Vagina (tissue), 2 donors: Measurements from ENCODE around the gene GTSF1L. TPM values are rescaled to one million over a fixed set of nuclear protein-coding genes. Genes with fewer than 3 reads are reported as not detected.

Experiments used
- DNase-seq, 2 donors: peaks; one replicate each; pipeline ENCODE4 v3.0.0-alpha.2; 2017; ENCODE audit errors: extremely low spot score in 2 of 2
- H3K27ac ChIP-seq: fragments of 200-600 bp; sonication (generic); one replicate; pipeline ENCODE4 v1.5.1; 2019
- H3K27me3 ChIP-seq: fragments of 200-600 bp; sonication (generic); one replicate; pipeline ENCODE4 v1.5.1; 2019
- H3K36me3 ChIP-seq, 2 donors: fragments of 200-600 bp; sonication (generic); one replicate each; pipeline ENCODE4 v1.5.1; 2017 to 2019
- H3K4me1 ChIP-seq: fragments of 200-600 bp; sonication (generic); one replicate; pipeline ENCODE4 v1.5.1; 2019
- H3K4me3 ChIP-seq, 2 donors: fragments of 200-600 bp; sonication (generic); 1 replicate in 1 of 2; 2 replicates in 1 of 2; pipeline ENCODE4 v1.5.1; 2016 to 2019
- H3K9me3 ChIP-seq: fragments of 200-600 bp; sonication (generic); one replicate; pipeline ENCODE4 v1.5.1; 2019
- POLR2A ChIP-seq, 2 donors: fragments of 450-650 bp; IDR thresholded peaks; one replicate each; pipeline ENCODE4 v1.6.1; 2017; ENCODE audit warnings: antibody characterized with exemption in 2 of 2, mild to moderate bottlenecking in 2 of 2, moderate library complexity in 2 of 2
- POLR2AphosphoS5 ChIP-seq, 2 donors: sonication (generic); formaldehyde crosslinking; IDR thresholded peaks; one replicate each; pipeline ENCODE4 v1.9.0; 2017; ENCODE audit warnings: antibody characterized with exemption in 2 of 2, mild to moderate bottlenecking in 2 of 2, low read depth in 1 of 2; ENCODE audit not compliant: insufficient read depth in 1 of 2
- intact Hi-C: fragments of 100-400 bp; cut with DNase I; formaldehyde crosslinking; loops from one replicate; pipeline ENCODE4 v1.15.1; 2023
- total RNA-seq: library from RNA; depleted of rRNA; stranded (reverse); fragments of >200 nt; gene quantifications from one replicate; pipeline ENCODE4 v1.2.3, GENCODE V29; 2016
- TF ChIP-seq, protein P1 (sequence below), 3 experiments: fragments of 450-650 bp in 2 of 3; fragments of 200-600 bp in 1 of 3; sonication (generic) in 1 of 3; IDR thresholded peaks; one replicate each; pipeline ENCODE4 v1.5.1; 2017 to 2019; ENCODE audit warnings: antibody characterized with exemption in 3 of 3, mild to moderate bottlenecking in 2 of 3, moderate library complexity in 2 of 3

The GTSF1L gene
- total RNA-seq, 1 donor from 2014 or later: not detected

DNA sequence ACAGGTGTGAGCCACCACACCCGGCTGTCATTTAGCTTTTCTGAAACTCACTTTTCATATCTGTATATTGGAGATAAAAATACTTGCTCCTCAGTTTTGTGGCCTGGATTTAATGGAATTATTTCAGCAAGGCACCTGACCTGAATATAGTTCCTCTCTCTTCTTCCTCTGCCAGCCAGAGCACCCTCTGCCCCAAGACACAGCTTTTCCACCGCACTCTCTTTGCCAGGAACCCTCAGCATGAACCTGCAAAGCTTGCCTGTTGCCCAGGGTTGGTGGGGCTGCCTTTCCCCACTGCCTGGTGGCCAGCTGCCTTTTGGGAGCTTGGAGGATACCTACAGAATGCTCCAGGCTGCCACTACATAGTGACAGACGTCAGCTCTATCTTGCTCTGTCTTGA, 3.1 kb downstream of the GTSF1L start:
- no peak overlapping the region for H3K27ac ChIP-seq
- H3K4me1 ChIP-seq: no peaks in the 10 kb centered on the region
- TF ChIP-seq POLR2AphosphoS5 (IDR thresholded peaks at IDR 0.05; ENCODE audit: insufficient read depth in 1 of 2, low read depth in 1 of 2) (no peak), POLR2A (IDR thresholded peaks at IDR 0.05) (no peak)
- TF ChIP-seq, protein P1, sequence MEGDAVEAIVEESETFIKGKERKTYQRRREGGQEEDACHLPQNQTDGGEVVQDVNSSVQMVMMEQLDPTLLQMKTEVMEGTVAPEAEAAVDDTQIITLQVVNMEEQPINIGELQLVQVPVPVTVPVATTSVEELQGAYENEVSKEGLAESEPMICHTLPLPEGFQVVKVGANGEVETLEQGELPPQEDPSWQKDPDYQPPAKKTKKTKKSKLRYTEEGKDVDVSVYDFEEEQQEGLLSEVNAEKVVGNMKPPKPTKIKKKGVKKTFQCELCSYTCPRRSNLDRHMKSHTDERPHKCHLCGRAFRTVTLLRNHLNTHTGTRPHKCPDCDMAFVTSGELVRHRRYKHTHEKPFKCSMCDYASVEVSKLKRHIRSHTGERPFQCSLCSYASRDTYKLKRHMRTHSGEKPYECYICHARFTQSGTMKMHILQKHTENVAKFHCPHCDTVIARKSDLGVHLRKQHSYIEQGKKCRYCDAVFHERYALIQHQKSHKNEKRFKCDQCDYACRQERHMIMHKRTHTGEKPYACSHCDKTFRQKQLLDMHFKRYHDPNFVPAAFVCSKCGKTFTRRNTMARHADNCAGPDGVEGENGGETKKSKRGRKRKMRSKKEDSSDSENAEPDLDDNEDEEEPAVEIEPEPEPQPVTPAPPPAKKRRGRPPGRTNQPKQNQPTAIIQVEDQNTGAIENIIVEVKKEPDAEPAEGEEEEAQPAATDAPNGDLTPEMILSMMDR (IDR thresholded peaks at IDR 0.05): no peak
- no peaks in the 10 kb centered on the region for H3K9me3 ChIP-seq
- no peaks in the 10 kb centered on the region for H3K36me3 ChIP-seq
- H3K4me3 ChIP-seq: no peak overlapping the region
- intact Hi-C loops: no loop called here
- H3K27me3 ChIP-seq: no peaks in the 10 kb centered on the region
- DNase-seq: no peak

DNA sequence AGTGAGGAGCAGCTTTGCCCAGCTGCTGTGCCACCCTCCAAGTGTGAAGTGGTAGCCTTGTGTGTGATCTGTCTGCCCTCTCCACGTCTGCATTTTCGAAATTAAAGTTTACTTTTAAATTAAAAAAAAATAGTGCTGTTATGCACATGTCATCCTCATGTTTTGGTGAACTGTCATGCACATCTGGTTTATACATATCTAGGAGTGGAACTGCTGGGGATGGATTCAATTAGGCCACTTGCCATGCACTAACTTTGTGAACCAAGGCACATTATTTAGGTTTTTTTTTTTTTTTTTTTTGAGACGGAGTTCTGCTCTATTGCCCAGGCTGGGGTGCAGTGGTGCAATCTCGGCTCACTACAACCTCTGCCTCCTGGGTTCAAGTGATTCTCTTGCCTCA, 3.6 kb downstream of the GTSF1L start:
- H3K27me3 ChIP-seq: no peaks in the 10 kb centered on the region
- H3K27ac ChIP-seq: no peak overlapping the region
- no peaks in the 10 kb centered on the region for H3K9me3 ChIP-seq
- TF ChIP-seq, protein P1 (IDR thresholded peaks at IDR 0.05): no peak
- TF ChIP-seq POLR2A (IDR thresholded peaks at IDR 0.05): no peak
- no peak overlapping the region for H3K4me3 ChIP-seq
- intact Hi-C loops: no loop called here
- no peaks in the 10 kb centered on the region for H3K36me3 ChIP-seq
- H3K4me1 ChIP-seq: no peaks in the 10 kb centered on the region
- no peak for DNase-seq

DNA sequence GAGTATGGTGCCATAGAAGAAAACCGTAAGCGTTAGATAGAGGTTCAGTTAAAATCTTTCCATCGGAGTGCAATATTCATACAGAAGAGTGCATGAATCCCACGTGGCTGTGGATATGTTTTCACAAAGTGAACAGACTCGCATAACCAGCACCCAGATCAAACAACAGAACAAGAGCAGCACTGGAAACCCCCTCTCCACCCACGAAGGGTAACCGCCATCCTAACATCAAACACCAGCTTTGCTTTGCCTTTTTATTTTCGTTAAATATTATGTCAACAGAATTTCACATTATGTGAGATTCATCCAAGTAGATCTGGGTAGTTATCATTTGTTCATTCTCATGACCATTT, 4.7 kb downstream of the GTSF1L start:
- intact Hi-C loops: no loop called here
- no peak overlapping the region for H3K4me3 ChIP-seq

DNA sequence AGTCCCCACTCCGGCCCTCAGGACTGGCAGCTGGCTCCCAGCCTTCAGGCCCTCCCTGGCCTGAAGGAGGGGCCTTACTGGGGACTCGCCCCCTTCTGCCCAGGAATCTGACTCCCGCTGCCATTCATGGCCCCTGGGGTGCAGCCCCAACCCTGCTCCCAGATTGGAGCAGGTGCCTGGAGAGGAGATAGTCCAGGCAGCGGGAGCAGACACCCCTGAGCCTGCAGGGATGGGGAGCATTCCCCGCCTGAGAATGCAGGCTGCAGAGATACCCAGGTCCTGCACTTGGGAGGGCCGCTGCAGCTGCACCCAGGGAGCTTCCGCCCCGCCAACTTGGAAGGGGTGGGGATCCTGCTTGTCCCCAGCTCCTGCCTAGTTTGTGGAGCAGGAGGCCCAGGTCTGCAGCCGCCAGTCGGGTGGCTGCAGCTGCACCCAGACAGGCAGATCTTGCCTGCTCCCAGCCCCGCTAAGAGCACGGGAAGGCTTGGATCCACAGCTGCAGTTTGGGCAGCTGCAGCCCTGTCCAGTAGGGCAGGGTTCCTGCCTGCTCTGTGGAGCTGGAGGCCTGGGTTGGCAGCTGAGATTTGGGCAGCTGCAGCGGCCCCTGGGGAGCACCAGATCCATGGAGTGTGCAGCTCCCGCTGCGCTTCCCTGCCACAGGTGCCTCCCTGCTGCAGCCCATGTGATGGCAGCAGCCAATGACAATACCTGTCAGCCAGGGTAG, 5.2 kb downstream of the GTSF1L start:
- intact Hi-C loops: no loop called here

More for the DNA sequence above, 4.7 kb downstream of the GTSF1L start:
- Histone ChIP-seq H3K27ac (no peak overlapping the region), H3K27me3 (no peaks in the 10 kb centered on the region), H3K36me3 (no peaks in the 10 kb centered on the region), H3K9me3 (no peaks in the 10 kb centered on the region), H3K4me1 (no peaks in the 10 kb centered on the region)
- DNase-seq: no peak
- TF ChIP-seq, protein P1 (IDR thresholded peaks at IDR 0.05): no peak
- TF ChIP-seq POLR2A (IDR thresholded peaks at IDR 0.05): no peak
- no peak for TF ChIP-seq POLR2AphosphoS5 (IDR thresholded peaks at IDR 0.05; ENCODE audit: insufficient read depth in 1 of 2, low read depth in 1 of 2)

DNA sequence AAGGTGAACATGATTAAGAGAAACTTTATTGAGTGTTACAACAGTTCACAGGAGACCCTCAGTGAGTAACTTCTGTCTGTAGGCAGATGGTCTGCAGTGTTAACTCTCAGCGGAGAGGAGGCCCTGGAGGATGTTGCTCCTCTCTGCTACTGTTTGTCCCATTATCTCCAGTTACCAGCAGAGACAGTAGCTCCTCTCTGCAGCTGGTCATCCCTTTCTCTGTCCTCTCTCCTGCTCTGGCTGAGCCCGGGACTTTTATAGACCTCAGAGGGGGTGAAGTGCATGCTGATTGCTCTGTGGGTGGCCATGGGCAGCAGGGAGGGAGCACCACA, 5.7 kb downstream of the GTSF1L start:
- no peak for DNase-seq
- TF ChIP-seq POLR2AphosphoS5 (IDR thresholded peaks at IDR 0.05; ENCODE audit: insufficient read depth in 1 of 2, low read depth in 1 of 2): no peak
- TF ChIP-seq, protein P1 (IDR thresholded peaks at IDR 0.05): no peak
- TF ChIP-seq POLR2A (IDR thresholded peaks at IDR 0.05): no peak
- intact Hi-C loops: no loop called here

More for the DNA sequence above, 5.2 kb downstream of the GTSF1L start:
- H3K9me3 ChIP-seq: no peaks in the 10 kb centered on the region
- H3K4me1 ChIP-seq: no peaks in the 10 kb centered on the region
- H3K27me3 ChIP-seq: no peaks in the 10 kb centered on the region
- no peaks in the 10 kb centered on the region for H3K36me3 ChIP-seq
- no peak overlapping the region for H3K4me3 ChIP-seq
- H3K27ac ChIP-seq: no peak overlapping the region
- TF ChIP-seq POLR2A (IDR thresholded peaks at IDR 0.05) (no peak), POLR2AphosphoS5 (IDR thresholded peaks at IDR 0.05; ENCODE audit: insufficient read depth in 1 of 2, low read depth in 1 of 2) (no peak)
- TF ChIP-seq, protein P1 (IDR thresholded peaks at IDR 0.05): no peak
- DNase-seq: no peak

More for the DNA sequence above, 5.7 kb downstream of the GTSF1L start:
- no peak overlapping the region for H3K4me3 ChIP-seq
- no peaks in the 10 kb centered on the region for H3K27me3 ChIP-seq
- no peaks in the 10 kb centered on the region for H3K9me3 ChIP-seq
- H3K36me3 ChIP-seq: no peaks in the 10 kb centered on the region
- no peak overlapping the region for H3K27ac ChIP-seq
- H3K4me1 ChIP-seq: no peaks in the 10 kb centered on the region
